GM23338 (cell line): ENCODE data around the gene HNRNPM. TPM values are rescaled to one million over a fixed set of nuclear protein-coding genes. Genes with fewer than 3 reads are reported as not detected.

ENCODE experiments used
- ATAC-seq: fragments of 200-7000 bp; cut with Tn5 transposase; 3 replicates; pipeline ENCODE4 v1.9.1; 2020
- DNase-seq: peaks from one replicate; pipeline ENCODE4 v3.0.0-alpha.2; 2015; ENCODE audit warnings: low spot score
- H2AFZ ChIP-seq: fragments of 200-600 bp; sonication (generic); 2 replicates; pipeline ENCODE4 v1.8.0; 2016; ENCODE audit warnings: antibody characterized with exemption, mild to moderate bottlenecking, moderate library complexity
- H3F3A ChIP-seq: fragments of 200-600 bp; sonication (generic); replicated peaks from 2 replicates; pipeline ENCODE4 v1.8.0; 2017; ENCODE audit warnings: antibody characterized with exemption, mixed run types, low read depth
- H3K27ac ChIP-seq: fragments of 200-600 bp; sonication (generic); 2 replicates; pipeline ENCODE4 v1.6.1; 2016; ENCODE audit warnings: low read depth
- H3K27me3 ChIP-seq: fragments of 200-600 bp; sonication (generic); 2 replicates; pipeline ENCODE4 v1.8.0; 2016; ENCODE audit warnings: mild to moderate bottlenecking, mixed run types, moderate library complexity; ENCODE audit not compliant: insufficient read depth
- H3K36me3 ChIP-seq: fragments of 200-600 bp; sonication (generic); 2 replicates; pipeline ENCODE4 v1.8.0; 2016; ENCODE audit warnings: mild to moderate bottlenecking; ENCODE audit not compliant: insufficient read depth
- H3K4me1 ChIP-seq: fragments of 200-600 bp; sonication (generic); 2 replicates; pipeline ENCODE4 v1.8.0; 2016; ENCODE audit warnings: mild to moderate bottlenecking, moderate library complexity; ENCODE audit not compliant: insufficient read depth
- H3K4me2 ChIP-seq: fragments of 200-600 bp; sonication (generic); 2 replicates; pipeline ENCODE4 v1.7.1; 2017; ENCODE audit warnings: mixed run types
- H3K4me3 ChIP-seq: fragments of 200-600 bp; sonication (generic); 2 replicates; pipeline ENCODE4 v1.6.1; 2016; ENCODE audit warnings: mixed run types
- H3K79me2 ChIP-seq: fragments of 200-600 bp; sonication (generic); replicated peaks from 2 replicates; pipeline ENCODE4 v1.8.0; 2017; ENCODE audit warnings: mild to moderate bottlenecking; ENCODE audit not compliant: insufficient read depth
- H3K9me2 ChIP-seq: fragments of 200-600 bp; sonication (generic); 2 replicates; pipeline ENCODE4 v1.8.0; 2017; ENCODE audit not compliant: insufficient read depth
- H4K20me1 ChIP-seq: fragments of 200-600 bp; sonication (generic); replicated peaks from 2 replicates; pipeline ENCODE4 v1.8.0; 2017; ENCODE audit warnings: mild to moderate bottlenecking; ENCODE audit not compliant: insufficient read depth
- H3K27ac Mint-ChIP-seq: 2 replicates; pipeline ENCODE4 v1.8.0; 2020; ENCODE audit warnings: inconsistent platforms, mild to moderate bottlenecking, moderate library complexity, mixed read lengths
- H3K27me3 Mint-ChIP-seq: 3 replicates; pipeline ENCODE4 v1.8.0; 2022; ENCODE audit warnings: low read depth, mild to moderate bottlenecking, moderate library complexity, mixed read lengths, inconsistent platforms; ENCODE audit not compliant: insufficient read depth, poor library complexity
- H3K36me3 Mint-ChIP-seq: 3 replicates; pipeline ENCODE4 v1.8.0; 2021; ENCODE audit warnings: low read depth, mild to moderate bottlenecking, inconsistent platforms, moderate library complexity, mixed read lengths
- H3K4me1 Mint-ChIP-seq: 3 replicates; pipeline ENCODE4 v1.8.0; 2020; ENCODE audit warnings: mild to moderate bottlenecking, inconsistent platforms, mixed read lengths
- H3K4me3 Mint-ChIP-seq: 3 replicates; pipeline ENCODE4 v1.8.0; 2021; ENCODE audit warnings: moderate library complexity, mild to moderate bottlenecking, inconsistent platforms, mixed read lengths
- H3K9me3 Mint-ChIP-seq: 3 replicates; pipeline ENCODE4 v1.8.0; 2020; ENCODE audit warnings: moderate library complexity, mild to moderate bottlenecking, inconsistent platforms, mixed read lengths
- CREB1 ChIP-seq: fragments of 250-450 bp; sonication (Bioruptor Pico); IDR thresholded peaks from 2 replicates; pipeline ENCODE4 v1.5.0; 2020; ENCODE audit warnings: low read depth, mild to moderate bottlenecking, moderate library complexity
- CTCF ChIP-seq, 2 experiments: fragments of 200-600 bp in 1 of 2; sonication (generic) in 1 of 2; conservative IDR thresholded peaks; 2 replicates each; pipeline versions ENCODE4 v1.5.1 to v1.6.1; 2016 to 2017; ENCODE audit warnings: antibody characterized with exemption in 2 of 2, low read depth in 2 of 2, mild to moderate bottlenecking in 2 of 2, moderate library complexity in 1 of 2
- ETS1 ChIP-seq: IDR thresholded peaks from 2 replicates; pipeline ENCODE4 v1.6.1; 2016; ENCODE audit warnings: antibody characterized with exemption
- EZH2 ChIP-seq: fragments of 200-600 bp; sonication (generic); IDR thresholded peaks from one replicate; pipeline ENCODE4 v1.8.0; 2017; ENCODE audit warnings: antibody characterized with exemption, mild to moderate bottlenecking, low read depth; ENCODE audit not compliant: unreplicated experiment
- EZH2phosphoT487 ChIP-seq: fragments of 200-600 bp; sonication (generic); IDR thresholded peaks from one replicate; pipeline ENCODE4 v1.8.1; 2018; ENCODE audit warnings: antibody characterized with exemption; ENCODE audit not compliant: unreplicated experiment
- JUNB ChIP-seq: IDR thresholded peaks from one replicate; pipeline ENCODE4 v1.6.1; 2016; ENCODE audit warnings: antibody characterized with exemption; ENCODE audit not compliant: unreplicated experiment
- NANOG ChIP-seq: IDR thresholded peaks from 2 replicates; pipeline ENCODE4 v1.6.1; 2016; ENCODE audit warnings: antibody characterized with exemption, borderline replicate concordance
- POLR2AphosphoS5 ChIP-seq: IDR thresholded peaks from 2 replicates; pipeline ENCODE4 v1.6.1; 2016; ENCODE audit warnings: antibody characterized with exemption, low read depth
- REST ChIP-seq: IDR thresholded peaks from one replicate; pipeline ENCODE4 v1.6.1; 2018; ENCODE audit warnings: antibody characterized with exemption; ENCODE audit not compliant: unreplicated experiment
- STAT1 ChIP-seq: IDR thresholded peaks from one replicate; pipeline ENCODE4 v1.6.1; 2016; ENCODE audit warnings: antibody characterized with exemption; ENCODE audit not compliant: unreplicated experiment
- ZNF114 ChIP-seq: fragments of 250-450 bp; sonication (Bioruptor Pico); IDR thresholded peaks from 2 replicates; pipeline ENCODE4 v1.5.0; 2020; ENCODE audit warnings: mild to moderate bottlenecking, moderate library complexity
- ZNF331 ChIP-seq: fragments of 250-450 bp; sonication (Bioruptor Pico); IDR thresholded peaks from 2 replicates; pipeline ENCODE4 v1.5.0; 2020; ENCODE audit warnings: low read depth, mild to moderate bottlenecking, moderate library complexity
- ZNF462 ChIP-seq: fragments of 250-450 bp; sonication (Bioruptor Pico); IDR thresholded peaks from 2 replicates; pipeline ENCODE4 v1.5.0; 2020; ENCODE audit warnings: mild to moderate bottlenecking, moderate library complexity
- polyA plus RNA-seq: library from polyadenylated mRNA; unstranded; fragments of >200 nt; fragmentation: Nextera tagmentation; extraction: Ambion mirVana; gene quantifications from 2 replicates; pipeline ENCODE4 v1.2.1, GENCODE V29; 2016
- total RNA-seq: library from RNA; depleted of rRNA; stranded (reverse); fragments of >200 nt; shearing (Covaris generic); gene quantifications from 2 replicates; pipeline ENCODE4 v1.2.3, GENCODE V29; 2014

The HNRNPM gene
- total and polyA plus RNA-seq, 2 experiments from 2014 or later, result 291 to 389 TPM

GRCh38 chr19:8504919-8505318 is 60.1 kb downstream of the HNRNPM start:
- Histone ChIP-seq H3K4me3 (0 out of 2 replicates have a peak overlapping the region, but pooled peaks have one; percentile 28), H3K79me2 (no peaks in the 10 kb centered on the region), H3K9me2 (no peaks in the 10 kb centered on the region), H3K4me1 (peaks cover 4% of the 10 kb centered on the region), H2AFZ (no peak overlapping the region; the same call in 1 of the 2 replicates), H3K27ac (no peak overlapping the region), H4K20me1 (no peaks in the 10 kb centered on the region), H3K27me3 (no peaks in the 10 kb centered on the region), H3F3A (0 out of 2 replicates have a peak, but pooled peaks cover 8% of the 10 kb centered on the region), H3K36me3 (no peaks in the 10 kb centered on the region), H3K4me2 (peak overlapping the region; percentile 96; the same call in 1 of the 2 replicates)
- peaks cover 19% of the 10 kb centered on the region for H3K4me1 Mint-ChIP-seq
- peak overlapping the region; percentile 81 for H3K4me3 Mint-ChIP-seq
- no peak for ATAC-seq
- no peak for DNase-seq
- H3K27ac Mint-ChIP-seq, result no peak overlapping the region
- H3K27me3 Mint-ChIP-seq, result peaks cover 29% of the 10 kb centered on the region
- no peaks in the 10 kb centered on the region for H3K9me3 Mint-ChIP-seq
- H3K36me3 Mint-ChIP-seq, result 0 out of 3 replicates have a peak, but pooled peaks cover 4% of the 10 kb centered on the region
- TF ChIP-seq CTCF (conservative IDR thresholded peaks at IDR 0.05; ENCODE audit: low read depth in 2 of 2), result no peak
- TF ChIP-seq POLR2AphosphoS5, result no peak
- no peak for TF ChIP-seq ZNF462 (CRISPR knock-in tag)
- TF ChIP-seq CREB1 (CRISPR knock-in tag), result no peak
- TF ChIP-seq REST, result no peak
- no peak for TF ChIP-seq STAT1
- no peak for TF ChIP-seq ETS1
- TF ChIP-seq JUNB, result no peak
- no peak for TF ChIP-seq EZH2
- TF ChIP-seq ZNF114 (CRISPR knock-in tag), result no peak
- no peak for TF ChIP-seq ZNF331 (CRISPR knock-in tag)
- no peak for TF ChIP-seq NANOG
- TF ChIP-seq EZH2phosphoT487, result no peak
